Gastroesophageal sphincter (tissue), 3 donors: Measurements from ENCODE around the gene EPHX1.

Experiments
- EP300 ChIP-seq: sonication (generic); formaldehyde crosslinking; IDR thresholded peaks from one replicate; pipeline ENCODE4 v1.6.1; 2017; ENCODE audit warnings: antibody characterized with exemption, mild to moderate bottlenecking
- POLR2A ChIP-seq, 2 donors: fragments of 450-650 bp; IDR thresholded peaks; one replicate each; pipeline ENCODE4 v1.6.1; 2017; ENCODE audit warnings: antibody characterized with exemption in 2 of 2, mild to moderate bottlenecking in 2 of 2, moderate library complexity in 1 of 2
- POLR2AphosphoS5 ChIP-seq: sonication (generic); formaldehyde crosslinking; IDR thresholded peaks from one replicate; pipeline ENCODE4 v1.6.1; 2017; ENCODE audit warnings: antibody characterized with exemption
- TF ChIP-seq, protein P1 (sequence below), 4 experiments: fragments of 200-600 bp in 2 of 4; fragments of 450-650 bp in 2 of 4; sonication (generic) in 1 of 4; IDR thresholded peaks; one replicate each; pipeline ENCODE4 v1.5.1; 2017 to 2019; ENCODE audit warnings: antibody characterized with exemption in 4 of 4, mild to moderate bottlenecking in 2 of 4, moderate library complexity in 2 of 4

GRCh38 chr1:225816643-225817538 is 7.0 kb downstream of the EPHX1 start:
- TF ChIP-seq, protein P1, sequence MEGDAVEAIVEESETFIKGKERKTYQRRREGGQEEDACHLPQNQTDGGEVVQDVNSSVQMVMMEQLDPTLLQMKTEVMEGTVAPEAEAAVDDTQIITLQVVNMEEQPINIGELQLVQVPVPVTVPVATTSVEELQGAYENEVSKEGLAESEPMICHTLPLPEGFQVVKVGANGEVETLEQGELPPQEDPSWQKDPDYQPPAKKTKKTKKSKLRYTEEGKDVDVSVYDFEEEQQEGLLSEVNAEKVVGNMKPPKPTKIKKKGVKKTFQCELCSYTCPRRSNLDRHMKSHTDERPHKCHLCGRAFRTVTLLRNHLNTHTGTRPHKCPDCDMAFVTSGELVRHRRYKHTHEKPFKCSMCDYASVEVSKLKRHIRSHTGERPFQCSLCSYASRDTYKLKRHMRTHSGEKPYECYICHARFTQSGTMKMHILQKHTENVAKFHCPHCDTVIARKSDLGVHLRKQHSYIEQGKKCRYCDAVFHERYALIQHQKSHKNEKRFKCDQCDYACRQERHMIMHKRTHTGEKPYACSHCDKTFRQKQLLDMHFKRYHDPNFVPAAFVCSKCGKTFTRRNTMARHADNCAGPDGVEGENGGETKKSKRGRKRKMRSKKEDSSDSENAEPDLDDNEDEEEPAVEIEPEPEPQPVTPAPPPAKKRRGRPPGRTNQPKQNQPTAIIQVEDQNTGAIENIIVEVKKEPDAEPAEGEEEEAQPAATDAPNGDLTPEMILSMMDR (IDR thresholded peaks at IDR 0.05): no peak
- TF ChIP-seq POLR2A (IDR thresholded peaks at IDR 0.05) (no peak), POLR2AphosphoS5 (no peak), EP300 (no peak)
